Liver (tissue), 9 donors: ENCODE data around the gene ZNF664. TPM values are rescaled to one million over a fixed set of nuclear protein-coding genes. Genes with fewer than 3 reads are reported as not detected.

Experiments
- DNase-seq: peaks from one replicate; pipeline ENCODE4 v3.0.0-alpha.2; 2017; ENCODE audit warnings: low spot score
- H3K27ac ChIP-seq, 2 donors: one replicate each; pipeline ENCODE4 v1.7.0; 2013; ENCODE audit warnings: inconsistent platforms in 2 of 2, low read length in 2 of 2, control low read depth in 1 of 2, low read depth in 1 of 2, mild to moderate bottlenecking in 1 of 2
- H3K27me3 ChIP-seq, 4 donors: one replicate each; pipeline versions ENCODE4 v1.6.1 to v1.7.0; 2013; ENCODE audit warnings: low read length in 3 of 4, inconsistent platforms in 1 of 4, mild to moderate bottlenecking in 1 of 4, moderate library complexity in 1 of 4; ENCODE audit not compliant: control insufficient read depth in 4 of 4, insufficient read depth in 4 of 4
- H3K36me3 ChIP-seq, 4 donors: one replicate each; pipeline versions ENCODE4 v1.6.1 to v1.7.0; 2013; ENCODE audit warnings: low read length in 3 of 4, mild to moderate bottlenecking in 3 of 4, low read depth in 1 of 4, moderate library complexity in 1 of 4; ENCODE audit not compliant: control insufficient read depth in 4 of 4, insufficient read depth in 3 of 4
- H3K4me1 ChIP-seq, 4 donors: one replicate each; pipeline versions ENCODE4 v1.6.1 to v1.7.0; 2013; ENCODE audit warnings: low read length in 3 of 4, mild to moderate bottlenecking in 3 of 4, moderate library complexity in 1 of 4; ENCODE audit not compliant: control insufficient read depth in 4 of 4, insufficient read depth in 4 of 4
- H3K4me3 ChIP-seq, 3 donors: one replicate each; pipeline versions ENCODE4 v1.6.1 to v1.7.0; 2013; ENCODE audit warnings: low read length in 3 of 3, control low read depth in 1 of 3, low read depth in 1 of 3, mild to moderate bottlenecking in 1 of 3
- H3K9ac ChIP-seq, 2 donors: one replicate each; pipeline ENCODE4 v1.7.0; 2013; ENCODE audit warnings: low read length in 2 of 2, mild to moderate bottlenecking in 2 of 2, moderate library complexity in 2 of 2, control low read depth in 1 of 2, low read depth in 1 of 2
- H3K9me3 ChIP-seq, 4 donors: one replicate each; pipeline versions ENCODE4 v1.6.1 to v1.7.0; 2013; ENCODE audit warnings: low read length in 3 of 4; ENCODE audit not compliant: control insufficient read depth in 4 of 4
- EGR1 ChIP-seq, 2 donors: IDR thresholded peaks; 2 replicates each; pipeline ENCODE4 v1.6.1; 2016 to 2018; ENCODE audit warnings: antibody characterized with exemption in 2 of 2, low read depth in 2 of 2
- FOXA1 ChIP-seq: IDR thresholded peaks from 2 replicates; pipeline ENCODE4 v1.6.1; 2016; ENCODE audit warnings: antibody characterized with exemption
- FOXA2 ChIP-seq: IDR thresholded peaks from 2 replicates; pipeline ENCODE4 v1.6.1; 2016; ENCODE audit warnings: antibody characterized with exemption
- GABPA ChIP-seq, 2 donors: IDR thresholded peaks in 1 of 2; conservative IDR thresholded peaks in 1 of 2; 2 replicates each; pipeline ENCODE4 v1.6.1; 2016; ENCODE audit warnings: antibody characterized with exemption in 2 of 2, mild to moderate bottlenecking in 1 of 2, moderate library complexity in 1 of 2
- HNF4A ChIP-seq, 2 donors: conservative IDR thresholded peaks; 2 replicates each; pipeline ENCODE4 v1.6.1; 2016; ENCODE audit warnings: antibody characterized with exemption in 2 of 2, mild to moderate bottlenecking in 2 of 2
- HNF4G ChIP-seq: IDR thresholded peaks from 2 replicates; pipeline ENCODE4 v1.6.1; 2016; ENCODE audit warnings: antibody characterized with exemption
- JUND ChIP-seq, 2 donors: IDR thresholded peaks; 2 replicates each; pipeline ENCODE4 v1.6.1; 2016; ENCODE audit warnings: antibody characterized with exemption in 2 of 2
- NR2F2 ChIP-seq: IDR thresholded peaks from 2 replicates; pipeline ENCODE4 v1.6.1; 2016; ENCODE audit warnings: antibody characterized with exemption
- RAD21 ChIP-seq, 2 donors: IDR thresholded peaks; 2 replicates each; pipeline ENCODE4 v1.6.1; 2016; ENCODE audit warnings: antibody characterized with exemption in 2 of 2, mild to moderate bottlenecking in 2 of 2
- RXRA ChIP-seq, 2 donors: IDR thresholded peaks; 2 replicates each; pipeline ENCODE4 v1.6.1; 2017 to 2018; ENCODE audit warnings: antibody characterized with exemption in 2 of 2, mild to moderate bottlenecking in 1 of 2
- SP1 ChIP-seq: IDR thresholded peaks from 2 replicates; pipeline ENCODE4 v1.6.1; 2018; ENCODE audit warnings: antibody characterized with exemption, mild to moderate bottlenecking
- TAF1 ChIP-seq: conservative IDR thresholded peaks from 2 replicates; pipeline ENCODE4 v1.6.1; 2016; ENCODE audit warnings: antibody characterized with exemption, mild to moderate bottlenecking
- YY1 ChIP-seq: IDR thresholded peaks from 2 replicates; pipeline ENCODE4 v1.6.1; 2016; ENCODE audit warnings: antibody characterized with exemption, mild to moderate bottlenecking
- WGBS: extraction: QIAGEN DNeasy Blood & Tissue Kit; methylation state at CpG from one replicate; pipeline ENCODE4 v1.1.7; 2013; 5-methylcytosine and 5-hydroxymethylcytosine counted together
- polyA plus RNA-seq, 2 donors: library from polyadenylated mRNA; stranded (reverse) in 1 of 2; unstranded in 1 of 2; fragments of 200-250 nt in 1 of 2; fragments of >200 nt in 1 of 2; fragmentation: Nextera tagmentation in 1 of 2; extraction: Ambion mirVana in 1 of 2; gene quantifications; one replicate each; pipeline versions ENCODE4 v1.2.1 to v1.2.3, GENCODE V29; 2013 to 2015
- total RNA-seq, 2 donors: library from RNA; depleted of rRNA; stranded (reverse); fragments of >200 nt; gene quantifications; one replicate each; pipeline ENCODE4 v1.2.3, GENCODE V29; 2014
- TF ChIP-seq, protein P1 (sequence below): IDR thresholded peaks from 2 replicates; pipeline ENCODE4 v1.6.1; 2016; ENCODE audit warnings: antibody characterized with exemption
- TF ChIP-seq, protein P2 (sequence below): IDR thresholded peaks from 2 replicates; pipeline ENCODE4 v1.6.1; 2016; ENCODE audit warnings: antibody characterized with exemption, mild to moderate bottlenecking
- TF ChIP-seq, protein P3 (sequence below): fragments of 150-350 bp; IDR thresholded peaks from 2 replicates; pipeline ENCODE4 v1.5.1; 2017; ENCODE audit warnings: improper control_type of control experiment, low read depth, low read length; ENCODE audit not compliant: missing input control
- TF ChIP-seq, protein P4 (sequence below): IDR thresholded peaks from 2 replicates; pipeline ENCODE4 v1.6.1; 2016; ENCODE audit warnings: antibody characterized with exemption
- TF ChIP-seq, protein P5 (sequence below): IDR thresholded peaks from 2 replicates; pipeline ENCODE4 v1.6.1; 2016; ENCODE audit warnings: antibody characterized with exemption
- donor health status: healthy.
- donor health status: healthy.
- donor health status: healthy.
- donor health status: healthy.
- donor health status: healthy.

ZNF664 gene
- total and polyA plus RNA-seq, 4 donors = 7.2 to 40.3 (median 29.6) TPM

DNA sequence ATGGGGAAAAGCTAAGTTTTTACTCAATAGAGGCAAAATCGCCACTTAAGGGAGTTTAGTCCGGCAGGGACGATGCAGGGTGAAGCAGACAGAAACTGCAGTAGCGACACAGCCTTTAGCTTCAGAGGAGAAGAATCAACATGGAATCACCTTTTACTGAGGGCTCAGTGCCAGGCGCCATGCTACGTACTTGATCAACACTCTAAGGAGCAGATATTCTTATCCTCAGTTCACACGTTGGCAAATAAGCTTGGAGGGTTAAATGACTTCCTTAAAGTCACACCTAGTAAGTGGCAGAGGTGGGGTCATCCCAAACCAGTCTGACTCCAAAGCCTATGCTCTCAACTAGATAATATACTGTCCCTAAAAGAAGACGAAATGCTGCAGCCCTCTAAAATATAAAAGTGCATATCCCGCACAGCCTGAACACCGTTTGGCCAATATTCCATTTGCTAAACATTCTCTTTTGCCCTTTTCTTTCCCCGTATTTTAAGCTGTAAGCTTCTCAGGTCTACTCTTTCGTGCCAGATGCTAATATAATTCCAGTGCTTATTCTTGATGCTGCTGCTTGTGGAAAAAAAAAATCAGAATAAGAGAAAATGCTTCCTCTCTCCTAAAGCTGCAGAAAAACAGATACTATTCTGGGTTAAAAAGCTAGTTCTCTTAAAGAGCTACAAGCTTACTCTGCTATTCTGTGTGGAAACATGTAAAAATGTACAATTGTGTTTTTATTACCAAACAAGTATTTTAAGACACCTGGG, 11.2 kb upstream of the ZNF664 start:
- Histone ChIP-seq H3K4me3 (no peak overlapping the region), H3K27ac (no peak overlapping the region), H3K9me3 (no peaks in the 10 kb centered on the region), H3K4me1 (peaks cover 0 to 16% (median 7%) of the 10 kb centered on the region in 4 donors), H3K27me3 (no peaks in the 10 kb centered on the region), H3K36me3 (no peaks in the 10 kb centered on the region), H3K9ac (no peak overlapping the region)
- no peak for TF ChIP-seq HNF4G
- TF ChIP-seq, protein P1, sequence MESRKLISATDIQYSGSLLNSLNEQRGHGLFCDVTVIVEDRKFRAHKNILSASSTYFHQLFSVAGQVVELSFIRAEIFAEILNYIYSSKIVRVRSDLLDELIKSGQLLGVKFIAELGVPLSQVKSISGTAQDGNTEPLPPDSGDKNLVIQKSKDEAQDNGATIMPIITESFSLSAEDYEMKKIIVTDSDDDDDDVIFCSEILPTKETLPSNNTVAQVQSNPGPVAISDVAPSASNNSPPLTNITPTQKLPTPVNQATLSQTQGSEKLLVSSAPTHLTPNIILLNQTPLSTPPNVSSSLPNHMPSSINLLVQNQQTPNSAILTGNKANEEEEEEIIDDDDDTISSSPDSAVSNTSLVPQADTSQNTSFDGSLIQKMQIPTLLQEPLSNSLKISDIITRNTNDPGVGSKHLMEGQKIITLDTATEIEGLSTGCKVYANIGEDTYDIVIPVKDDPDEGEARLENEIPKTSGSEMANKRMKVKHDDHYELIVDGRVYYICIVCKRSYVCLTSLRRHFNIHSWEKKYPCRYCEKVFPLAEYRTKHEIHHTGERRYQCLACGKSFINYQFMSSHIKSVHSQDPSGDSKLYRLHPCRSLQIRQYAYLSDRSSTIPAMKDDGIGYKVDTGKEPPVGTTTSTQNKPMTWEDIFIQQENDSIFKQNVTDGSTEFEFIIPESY = no peak
- TF ChIP-seq EGR1 (IDR thresholded peaks at IDR 0.05; ENCODE audit: low read depth in 2 of 2) = no peak
- TF ChIP-seq, protein P2, sequence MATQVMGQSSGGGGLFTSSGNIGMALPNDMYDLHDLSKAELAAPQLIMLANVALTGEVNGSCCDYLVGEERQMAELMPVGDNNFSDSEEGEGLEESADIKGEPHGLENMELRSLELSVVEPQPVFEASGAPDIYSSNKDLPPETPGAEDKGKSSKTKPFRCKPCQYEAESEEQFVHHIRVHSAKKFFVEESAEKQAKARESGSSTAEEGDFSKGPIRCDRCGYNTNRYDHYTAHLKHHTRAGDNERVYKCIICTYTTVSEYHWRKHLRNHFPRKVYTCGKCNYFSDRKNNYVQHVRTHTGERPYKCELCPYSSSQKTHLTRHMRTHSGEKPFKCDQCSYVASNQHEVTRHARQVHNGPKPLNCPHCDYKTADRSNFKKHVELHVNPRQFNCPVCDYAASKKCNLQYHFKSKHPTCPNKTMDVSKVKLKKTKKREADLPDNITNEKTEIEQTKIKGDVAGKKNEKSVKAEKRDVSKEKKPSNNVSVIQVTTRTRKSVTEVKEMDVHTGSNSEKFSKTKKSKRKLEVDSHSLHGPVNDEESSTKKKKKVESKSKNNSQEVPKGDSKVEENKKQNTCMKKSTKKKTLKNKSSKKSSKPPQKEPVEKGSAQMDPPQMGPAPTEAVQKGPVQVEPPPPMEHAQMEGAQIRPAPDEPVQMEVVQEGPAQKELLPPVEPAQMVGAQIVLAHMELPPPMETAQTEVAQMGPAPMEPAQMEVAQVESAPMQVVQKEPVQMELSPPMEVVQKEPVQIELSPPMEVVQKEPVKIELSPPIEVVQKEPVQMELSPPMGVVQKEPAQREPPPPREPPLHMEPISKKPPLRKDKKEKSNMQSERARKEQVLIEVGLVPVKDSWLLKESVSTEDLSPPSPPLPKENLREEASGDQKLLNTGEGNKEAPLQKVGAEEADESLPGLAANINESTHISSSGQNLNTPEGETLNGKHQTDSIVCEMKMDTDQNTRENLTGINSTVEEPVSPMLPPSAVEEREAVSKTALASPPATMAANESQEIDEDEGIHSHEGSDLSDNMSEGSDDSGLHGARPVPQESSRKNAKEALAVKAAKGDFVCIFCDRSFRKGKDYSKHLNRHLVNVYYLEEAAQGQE = no peak
- no peak for TF ChIP-seq TAF1
- TF ChIP-seq, protein P3, sequence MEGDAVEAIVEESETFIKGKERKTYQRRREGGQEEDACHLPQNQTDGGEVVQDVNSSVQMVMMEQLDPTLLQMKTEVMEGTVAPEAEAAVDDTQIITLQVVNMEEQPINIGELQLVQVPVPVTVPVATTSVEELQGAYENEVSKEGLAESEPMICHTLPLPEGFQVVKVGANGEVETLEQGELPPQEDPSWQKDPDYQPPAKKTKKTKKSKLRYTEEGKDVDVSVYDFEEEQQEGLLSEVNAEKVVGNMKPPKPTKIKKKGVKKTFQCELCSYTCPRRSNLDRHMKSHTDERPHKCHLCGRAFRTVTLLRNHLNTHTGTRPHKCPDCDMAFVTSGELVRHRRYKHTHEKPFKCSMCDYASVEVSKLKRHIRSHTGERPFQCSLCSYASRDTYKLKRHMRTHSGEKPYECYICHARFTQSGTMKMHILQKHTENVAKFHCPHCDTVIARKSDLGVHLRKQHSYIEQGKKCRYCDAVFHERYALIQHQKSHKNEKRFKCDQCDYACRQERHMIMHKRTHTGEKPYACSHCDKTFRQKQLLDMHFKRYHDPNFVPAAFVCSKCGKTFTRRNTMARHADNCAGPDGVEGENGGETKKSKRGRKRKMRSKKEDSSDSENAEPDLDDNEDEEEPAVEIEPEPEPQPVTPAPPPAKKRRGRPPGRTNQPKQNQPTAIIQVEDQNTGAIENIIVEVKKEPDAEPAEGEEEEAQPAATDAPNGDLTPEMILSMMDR = no peak
- TF ChIP-seq HNF4A (conservative IDR thresholded peaks at IDR 0.05) = no peak
- no peak for TF ChIP-seq SP1
- TF ChIP-seq RAD21 (IDR thresholded peaks at IDR 0.05) = no peak
- TF ChIP-seq, protein P4, sequence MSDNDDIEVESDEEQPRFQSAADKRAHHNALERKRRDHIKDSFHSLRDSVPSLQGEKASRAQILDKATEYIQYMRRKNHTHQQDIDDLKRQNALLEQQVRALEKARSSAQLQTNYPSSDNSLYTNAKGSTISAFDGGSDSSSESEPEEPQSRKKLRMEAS = no peak
- TF ChIP-seq GABPA (IDR thresholded peaks at IDR 0.05 in 1 of 2, conservative IDR thresholded peaks at IDR 0.05 in 1 of 2) = no peak
- TF ChIP-seq FOXA2 = no peak
- TF ChIP-seq JUND (IDR thresholded peaks at IDR 0.05) = no peak
- no peak for TF ChIP-seq YY1
- TF ChIP-seq, protein P5, sequence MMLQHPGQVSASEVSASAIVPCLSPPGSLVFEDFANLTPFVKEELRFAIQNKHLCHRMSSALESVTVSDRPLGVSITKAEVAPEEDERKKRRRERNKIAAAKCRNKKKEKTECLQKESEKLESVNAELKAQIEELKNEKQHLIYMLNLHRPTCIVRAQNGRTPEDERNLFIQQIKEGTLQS = no peak
- no peak for TF ChIP-seq RXRA (IDR thresholded peaks at IDR 0.05)
- no peak for TF ChIP-seq FOXA1
- TF ChIP-seq NR2F2 = no peak
- DNase-seq = no peak
- WGBS = 80% methylated on average over 12 of the region's 12 CpGs
